OCI-LY3 (cell line): ENCODE measurements around the gene ADD1.

ENCODE experiments used
- H2AFZ ChIP-seq: fragments of 200-600, 300-600 bp; shearing (Covaris generic); 2 replicates; pipeline ENCODE4 v1.6.0; 2014; ENCODE audit warnings: antibody characterized with exemption, low read depth, low read length
- H3K27ac ChIP-seq: fragments of 200-600, 300-600 bp; sonication (generic); 2 replicates; pipeline ENCODE4 v1.5.1; 2014; ENCODE audit warnings: mild to moderate bottlenecking, low read length, moderate library complexity, mixed read lengths
- H3K27me3 ChIP-seq: fragments of 200-600, 300-600 bp; sonication (generic); 2 replicates; pipeline ENCODE4 v1.6.1; 2014; ENCODE audit warnings: low read depth, low read length, mixed read lengths
- H3K36me3 ChIP-seq: fragments of 200-600, 300-600 bp; sonication (generic); replicated peaks from 2 replicates; pipeline ENCODE3; 2014; ENCODE audit warnings: low read depth, low read length, mixed read lengths
- H3K4me1 ChIP-seq: fragments of 300-600, 200-600 bp; sonication (generic); 2 replicates; pipeline ENCODE4 v1.6.1; 2014; ENCODE audit warnings: low read length, mixed read lengths
- H3K4me2 ChIP-seq: fragments of 200-600, 300-600 bp; sonication (generic); 2 replicates; pipeline ENCODE4 v1.6.1; 2014; ENCODE audit warnings: low read length, mixed read lengths
- H3K4me3 ChIP-seq: fragments of 300-600, 200-600 bp; sonication (generic); 2 replicates; pipeline ENCODE4 v1.5.1; 2014; ENCODE audit warnings: antibody characterized with exemption, mild to moderate bottlenecking, low read length, moderate library complexity
- H3K79me2 ChIP-seq: fragments of 300-600, 200-600 bp; shearing (Covaris generic); 2 replicates; pipeline ENCODE4 v1.6.1; 2014; ENCODE audit warnings: mild to moderate bottlenecking, low read length, mixed read lengths
- H3K9ac ChIP-seq: fragments of 300-600, 200-600 bp; shearing (Covaris generic); 2 replicates; pipeline ENCODE4 v1.6.0; 2014; ENCODE audit warnings: mild to moderate bottlenecking, low read length, moderate library complexity
- H3K9me3 ChIP-seq: fragments of 200-600, 300-600 bp; shearing (Covaris generic); 2 replicates; pipeline ENCODE4 v1.6.1; 2014; ENCODE audit warnings: low read length, mixed read lengths; ENCODE audit not compliant: insufficient read depth
- H4K20me1 ChIP-seq: fragments of 200-600, 300-600 bp; sonication (generic); 2 replicates; pipeline ENCODE4 v1.6.1; 2016; ENCODE audit warnings: low read length, mixed read lengths; ENCODE audit not compliant: insufficient read depth
- EZH2phosphoT487 ChIP-seq: fragments of 200-600 bp; shearing (Covaris generic); IDR thresholded peaks from 2 replicates; pipeline ENCODE4 v1.6.1; 2018; ENCODE audit warnings: antibody characterized with exemption, mixed run types, low read depth
- TF ChIP-seq, protein P1 (sequence below): fragments of 200-600, 300-600 bp; sonication (generic); IDR thresholded peaks from 2 replicates; pipeline ENCODE4 v1.5.1; 2014; ENCODE audit warnings: antibody characterized with exemption, low read length, low read depth

ADD1 gene

DNA sequence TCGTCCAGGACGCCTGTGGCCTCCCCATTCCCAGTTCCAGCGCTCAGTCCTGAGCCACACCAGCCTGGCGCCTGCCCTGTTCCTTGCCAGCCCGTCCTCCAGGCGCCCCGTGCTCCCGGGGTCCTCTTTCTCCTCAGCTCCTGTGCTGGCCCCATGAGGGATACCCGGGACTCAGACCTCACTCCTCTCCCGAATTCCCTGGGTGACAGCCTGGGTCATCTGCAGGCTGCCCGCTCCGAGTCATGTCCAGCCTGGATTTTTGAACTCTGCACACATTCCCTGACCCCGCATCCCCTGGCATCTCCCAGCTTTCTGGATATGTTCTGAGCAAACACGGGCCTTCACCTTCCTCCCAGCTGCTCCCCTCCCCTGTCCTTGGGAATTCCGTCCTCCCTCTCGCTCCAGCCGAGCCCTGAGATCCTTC, 14.9 kb upstream of the ADD1 start:
- Histone ChIP-seq H3K4me1 (no peaks in the 10 kb centered on the region), H3K4me3 (no peak overlapping the region), H3K4me2 (no peak overlapping the region), H2AFZ (no peak overlapping the region), H3K36me3 (peaks cover 31% of the 10 kb centered on the region), H4K20me1 (no peaks in the 10 kb centered on the region), H3K79me2 (no peaks in the 10 kb centered on the region), H3K9me3 (no peaks in the 10 kb centered on the region), H3K9ac (no peak overlapping the region), H3K27me3 (no peaks in the 10 kb centered on the region), H3K27ac (no peak overlapping the region)
- no peak for TF ChIP-seq EZH2phosphoT487
- TF ChIP-seq, protein P1, sequence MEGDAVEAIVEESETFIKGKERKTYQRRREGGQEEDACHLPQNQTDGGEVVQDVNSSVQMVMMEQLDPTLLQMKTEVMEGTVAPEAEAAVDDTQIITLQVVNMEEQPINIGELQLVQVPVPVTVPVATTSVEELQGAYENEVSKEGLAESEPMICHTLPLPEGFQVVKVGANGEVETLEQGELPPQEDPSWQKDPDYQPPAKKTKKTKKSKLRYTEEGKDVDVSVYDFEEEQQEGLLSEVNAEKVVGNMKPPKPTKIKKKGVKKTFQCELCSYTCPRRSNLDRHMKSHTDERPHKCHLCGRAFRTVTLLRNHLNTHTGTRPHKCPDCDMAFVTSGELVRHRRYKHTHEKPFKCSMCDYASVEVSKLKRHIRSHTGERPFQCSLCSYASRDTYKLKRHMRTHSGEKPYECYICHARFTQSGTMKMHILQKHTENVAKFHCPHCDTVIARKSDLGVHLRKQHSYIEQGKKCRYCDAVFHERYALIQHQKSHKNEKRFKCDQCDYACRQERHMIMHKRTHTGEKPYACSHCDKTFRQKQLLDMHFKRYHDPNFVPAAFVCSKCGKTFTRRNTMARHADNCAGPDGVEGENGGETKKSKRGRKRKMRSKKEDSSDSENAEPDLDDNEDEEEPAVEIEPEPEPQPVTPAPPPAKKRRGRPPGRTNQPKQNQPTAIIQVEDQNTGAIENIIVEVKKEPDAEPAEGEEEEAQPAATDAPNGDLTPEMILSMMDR: no peak

DNA sequence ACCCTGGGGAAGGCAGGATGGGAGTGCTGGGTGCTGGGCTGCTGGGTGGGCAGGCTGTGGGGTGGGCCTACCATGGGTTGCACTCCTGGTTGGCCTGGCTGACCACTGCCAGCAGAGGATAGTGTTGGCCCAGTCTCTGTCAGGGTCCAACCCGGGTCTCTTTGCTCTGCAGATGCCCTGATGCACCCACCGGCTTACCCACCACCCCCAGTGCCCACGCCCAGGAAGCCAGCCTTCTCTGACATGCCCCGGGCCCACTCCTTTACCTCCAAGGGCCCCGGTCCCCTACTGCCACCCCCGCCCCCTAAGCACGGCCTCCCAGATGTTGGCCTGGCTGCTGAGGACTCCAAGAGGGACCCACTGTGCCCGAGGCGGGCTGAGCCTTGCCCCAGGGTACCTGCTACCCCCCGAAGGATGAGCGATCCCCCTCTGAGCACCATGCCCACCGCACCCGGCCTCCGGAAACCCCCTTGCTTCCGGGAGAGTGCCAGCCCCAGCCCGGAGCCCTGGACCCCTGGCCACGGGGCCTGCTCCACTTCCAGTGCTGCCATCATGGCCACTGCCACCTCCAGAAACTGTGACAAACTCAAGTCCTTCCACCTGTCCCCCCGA, 14.2 kb upstream of the ADD1 start:
- Histone ChIP-seq H3K79me2 (no peaks in the 10 kb centered on the region), H3K4me1 (no peaks in the 10 kb centered on the region), H3K9ac (no peak overlapping the region), H4K20me1 (no peaks in the 10 kb centered on the region), H3K27me3 (no peaks in the 10 kb centered on the region), H3K9me3 (no peaks in the 10 kb centered on the region), H3K36me3 (peaks cover 27% of the 10 kb centered on the region), H3K4me3 (no peak overlapping the region), H3K4me2 (no peak overlapping the region), H3K27ac (no peak overlapping the region), H2AFZ (no peak overlapping the region)
- TF ChIP-seq, protein P1: no peak
- no peak for TF ChIP-seq EZH2phosphoT487

DNA sequence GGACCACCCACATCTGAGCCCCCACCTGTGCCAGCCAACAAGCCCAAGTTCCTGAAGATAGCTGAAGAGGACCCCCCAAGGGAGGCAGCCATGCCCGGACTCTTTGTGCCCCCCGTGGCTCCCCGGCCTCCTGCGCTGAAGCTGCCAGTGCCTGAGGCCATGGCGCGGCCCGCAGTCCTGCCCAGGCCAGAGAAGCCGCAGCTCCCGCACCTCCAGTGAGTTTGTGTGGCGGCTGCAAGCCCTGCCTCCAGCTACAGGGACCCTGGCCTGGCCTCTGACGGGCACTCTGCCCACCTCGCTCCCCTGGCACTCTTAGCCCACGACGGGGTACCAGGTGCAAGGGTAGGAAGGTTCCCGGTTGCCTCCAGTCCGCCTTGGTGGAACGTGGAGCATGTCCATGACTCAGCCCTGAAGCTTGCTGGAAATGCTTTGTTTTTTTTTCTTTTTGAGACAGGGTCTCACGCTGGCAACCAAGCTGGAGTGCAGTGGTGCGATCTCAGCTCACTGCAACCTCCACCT, 13.7 kb upstream of the ADD1 start:
- H3K27ac ChIP-seq: no peak overlapping the region
- H3K4me2 ChIP-seq: no peak overlapping the region
- H3K4me1 ChIP-seq: peaks cover 4% of the 10 kb centered on the region
- peaks cover 21% of the 10 kb centered on the region for H3K36me3 ChIP-seq
- H3K9me3 ChIP-seq: no peaks in the 10 kb centered on the region
- no peaks in the 10 kb centered on the region for H3K27me3 ChIP-seq
- no peak for TF ChIP-seq EZH2phosphoT487
- TF ChIP-seq, protein P1: no peak
- H3K4me3 ChIP-seq: no peak overlapping the region
- H3K9ac ChIP-seq: no peak overlapping the region
- H4K20me1 ChIP-seq: no peaks in the 10 kb centered on the region
- H3K79me2 ChIP-seq: no peaks in the 10 kb centered on the region
- no peak overlapping the region for H2AFZ ChIP-seq

DNA sequence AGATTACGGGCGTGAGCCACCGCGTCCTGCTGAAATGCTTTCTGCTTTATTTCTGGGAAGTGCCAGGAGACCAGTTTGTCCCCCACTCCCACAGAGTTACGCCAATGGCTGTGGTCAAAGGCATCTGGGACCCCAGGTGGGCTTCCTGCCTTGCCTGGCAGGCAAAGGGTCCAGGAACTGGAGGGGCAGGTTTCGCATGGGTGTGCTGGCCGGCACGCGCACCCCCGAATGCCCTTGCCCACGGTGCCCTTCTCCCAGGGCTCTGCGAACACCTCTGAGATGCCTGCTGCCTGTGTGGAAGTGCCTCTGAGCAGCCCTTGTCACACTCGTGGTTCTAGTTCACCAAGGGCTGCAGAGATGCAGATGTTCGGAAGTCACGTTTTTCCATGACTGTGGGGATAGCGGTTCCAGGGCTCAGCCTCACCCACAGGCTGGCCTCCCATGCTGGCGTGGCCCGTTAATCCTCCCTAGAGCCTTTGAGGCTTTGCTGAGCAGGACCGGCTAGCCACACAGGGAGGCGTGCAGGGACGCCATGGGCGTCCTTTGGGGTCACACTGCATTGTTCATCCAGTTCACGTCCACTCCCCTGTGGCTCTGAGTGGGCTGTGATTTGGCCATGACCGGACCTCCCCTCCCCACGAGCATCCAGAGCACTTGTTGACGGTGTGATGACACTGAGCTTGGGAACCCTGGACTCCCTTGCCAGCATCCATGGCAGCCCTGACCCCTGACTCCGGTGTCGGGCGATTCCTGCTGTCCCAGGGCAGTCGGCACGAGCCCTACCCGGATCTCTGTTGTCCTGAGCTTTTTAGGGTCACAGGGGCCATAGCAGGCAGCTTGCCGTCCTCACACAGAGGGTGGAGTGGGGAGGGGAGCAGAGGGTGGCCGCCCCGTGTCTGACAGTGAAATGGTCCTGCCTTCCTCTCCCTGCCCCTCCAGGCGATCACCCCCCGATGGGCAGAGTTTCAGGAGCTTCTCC, 12.7 kb upstream of the ADD1 start:
- H3K4me1 ChIP-seq: peaks cover 11% of the 10 kb centered on the region
- no peaks in the 10 kb centered on the region for H4K20me1 ChIP-seq
- no peak overlapping the region for H3K9ac ChIP-seq
- H3K4me2 ChIP-seq: no peak overlapping the region
- H3K27me3 ChIP-seq: no peaks in the 10 kb centered on the region
- no peak overlapping the region for H2AFZ ChIP-seq
- peaks cover 12% of the 10 kb centered on the region for H3K36me3 ChIP-seq
- H3K9me3 ChIP-seq: no peaks in the 10 kb centered on the region
- H3K79me2 ChIP-seq: no peaks in the 10 kb centered on the region
- no peak for TF ChIP-seq EZH2phosphoT487
- TF ChIP-seq, protein P1: no peak
- H3K4me3 ChIP-seq: no peak overlapping the region
- H3K27ac ChIP-seq: no peak overlapping the region
